GM19397 (cell line): ENCODE data around the gene PCP4L1.
A peak's percentile ranks its signal among the peaks of the same experiment; 100 is the strongest.

Experiments
- ATAC-seq: cut with Tn5 transposase; IDR thresholded peaks from one replicate; pipeline ENCODE4 v1.9.1; 2021; ENCODE audit warnings: mild to moderate bottlenecking, moderate library complexity; ENCODE audit not compliant: unreplicated experiment

Gene PCP4L1

GRCh38 chr1:161265305-161265704 is 6.8 kb downstream of the PCP4L1 start:
- ATAC-seq = no peak

GRCh38 chr1:161266202-161266601 is 7.7 kb downstream of the PCP4L1 start:
- no peak for ATAC-seq

GRCh38 chr1:161266836-161267235 is 8.3 kb downstream of the PCP4L1 start:
- no peak for ATAC-seq

- no peak for ATAC-seq
These were observed 8.8 kb downstream of the PCP4L1 start for GRCh38 chr1:161267321-161267720.

GRCh38 chr1:161273402-161273801 is 14.9 kb downstream of the PCP4L1 start:
- ATAC-seq = no peak

- no peak for ATAC-seq
These were observed 16.3 kb downstream of the PCP4L1 start for GRCh38 chr1:161274874-161275273.

- no peak for ATAC-seq
These were observed 24.4 kb downstream of the PCP4L1 start for GRCh38 chr1:161282991-161283390.

GRCh38 chr1:161285113-161285512 is 26.6 kb downstream of the PCP4L1 start:
- ATAC-seq = no peak

- no peak for ATAC-seq
These were observed 27.0 kb downstream of the PCP4L1 start for GRCh38 chr1:161285521-161285920.

GRCh38 chr1:161287482-161288054 is 29.0 kb downstream of the PCP4L1 start:
- no peak for ATAC-seq

GRCh38 chr1:161290779-161291178 is 32.2 kb downstream of the PCP4L1 start:
- ATAC-seq = no peak

GRCh38 chr1:161297415-161297814 is 38.9 kb downstream of the PCP4L1 start:
- no peak for ATAC-seq

GRCh38 chr1:161298116-161298515 is 39.6 kb downstream of the PCP4L1 start:
- ATAC-seq = no peak

GRCh38 chr1:161299347-161299746 is 40.8 kb downstream of the PCP4L1 start:
- no peak for ATAC-seq

- ATAC-seq = no peak
These were observed 41.9 kb downstream of the PCP4L1 start for GRCh38 chr1:161300478-161300877.

- ATAC-seq = no peak
These were observed 46.7 kb downstream of the PCP4L1 start for GRCh38 chr1:161304927-161305866.

- ATAC-seq = peak; percentile 67
These were observed 47.4 kb downstream of the PCP4L1 start for GRCh38 chr1:161305867-161306519.

- ATAC-seq = no peak
These were observed 48.8 kb downstream of the PCP4L1 start for GRCh38 chr1:161307230-161307768.

- ATAC-seq = no peak
These were observed 49.5 kb downstream of the PCP4L1 start for GRCh38 chr1:161307892-161308638.

- ATAC-seq = no peak
These were observed 51.3 kb downstream of the PCP4L1 start, which contains the start of gene MPZ for GRCh38 chr1:161309868-161310267. Gene MPZ (minus strand): TSS chr1:161309968. CDS start chr1:161309905, 63 bp downstream.
